Stimulated activated CD4-positive, alpha-beta T cell treated with anti-CD3 and anti-CD28 coated beads, Interleukin-2, amount 100 ng/mL, for 48 hours (primary cell): Measurements from ENCODE around the gene NSUN3.
"Not testable (repeated sequence)": the region's sequence is repeated elsewhere in the genome, so short reads cannot be mapped to it uniquely, and the experiment has no call there.

ENCODE experiments used
- DNase-seq, 2 donors: peaks; one replicate each; pipeline ENCODE4 v3.0.0-alpha.2; 2020

The NSUN3 gene

DNA sequence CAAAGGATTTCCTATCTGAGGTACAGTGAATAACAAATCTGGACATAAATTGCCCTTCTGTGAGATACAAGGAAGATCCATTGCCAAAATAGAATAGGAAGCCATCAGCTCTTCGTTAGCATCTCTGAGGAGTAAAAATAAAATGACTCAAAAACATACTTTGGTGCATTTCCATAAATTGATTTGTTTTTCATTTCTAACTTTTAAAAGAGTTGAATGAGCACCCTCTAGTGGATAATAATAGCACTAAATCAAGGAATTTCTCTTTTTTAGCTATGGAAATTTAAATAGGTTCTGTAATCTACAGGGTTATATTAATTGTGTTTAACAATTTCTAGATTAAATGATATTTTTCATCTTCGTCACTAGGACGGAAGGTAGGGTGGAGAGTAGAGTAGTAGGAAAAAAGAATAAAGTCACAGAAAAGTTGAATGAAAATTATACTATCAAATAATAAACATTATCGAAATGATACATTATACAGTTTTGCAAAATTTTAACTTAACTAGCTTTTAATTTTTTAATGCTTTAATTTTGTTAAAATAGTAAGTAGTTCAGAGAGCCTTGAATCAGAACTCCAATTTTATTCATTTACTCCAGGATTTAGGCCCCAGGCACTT, 6.4 kb downstream of the NSUN3 start:
- no peak for DNase-seq

- no peak for DNase-seq
Measured at GRCh38 chr3:94070341-94070911, 7.6 kb downstream of the NSUN3 start.

DNA sequence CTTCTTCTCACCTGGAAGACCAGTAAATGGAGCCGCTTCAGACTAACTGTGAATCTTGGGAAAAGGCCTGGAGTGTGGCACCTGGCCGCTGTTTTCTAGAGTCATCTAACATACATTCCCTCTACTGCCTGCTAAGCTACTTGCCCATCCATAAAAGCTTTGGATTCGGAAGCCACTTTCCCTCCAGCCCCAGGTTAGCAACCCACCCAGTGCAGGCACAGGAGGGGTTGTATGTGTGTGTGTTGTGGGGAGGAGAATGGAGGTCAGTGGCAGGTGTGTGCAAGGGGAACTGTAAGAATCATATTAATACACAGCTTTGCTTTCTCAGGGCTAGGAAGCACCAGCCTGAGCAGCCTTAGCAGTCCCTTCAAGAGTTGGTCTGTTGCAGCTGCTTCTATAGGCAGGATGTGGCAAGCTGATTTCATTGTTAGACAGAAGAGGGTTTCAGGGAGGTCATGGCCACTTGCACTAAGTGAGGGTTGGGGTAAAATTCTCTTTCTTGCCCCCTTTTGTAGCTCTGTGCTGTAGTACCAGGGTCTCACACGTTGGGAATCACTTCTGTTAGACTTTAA, 8.9 kb downstream of the NSUN3 start:
- no peak for DNase-seq

- no peak for DNase-seq
Measured at GRCh38 chr3:94076055-94076454, 13.2 kb downstream of the NSUN3 start.

GRCh38 chr3:94080552-94080951, 17.7 kb downstream of the NSUN3 start:
- DNase-seq = not testable (repeated sequence)

DNA sequence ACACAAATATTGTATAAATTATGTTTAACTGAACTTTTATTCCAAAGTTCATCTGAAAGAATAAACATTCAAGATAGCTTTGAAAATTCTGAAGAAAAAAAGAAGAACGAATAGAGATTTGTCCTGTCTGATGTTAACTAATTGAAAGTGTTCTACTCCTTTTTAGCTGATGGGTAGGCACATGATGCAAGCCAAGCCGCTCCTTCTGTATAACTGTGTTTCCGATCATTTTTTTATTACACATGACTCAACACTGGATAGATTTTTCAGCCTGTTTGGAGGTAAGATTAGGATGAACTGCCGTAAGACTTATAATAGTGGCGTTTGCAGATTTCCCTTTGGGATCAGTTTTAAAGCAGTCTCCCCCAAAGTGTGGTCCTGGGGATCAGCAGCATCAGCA, 19.0 kb downstream of the NSUN3 start:
- no peak for DNase-seq

GRCh38 chr3:94082391-94082937, 19.6 kb downstream of the NSUN3 start:
- no peak for DNase-seq

DNA sequence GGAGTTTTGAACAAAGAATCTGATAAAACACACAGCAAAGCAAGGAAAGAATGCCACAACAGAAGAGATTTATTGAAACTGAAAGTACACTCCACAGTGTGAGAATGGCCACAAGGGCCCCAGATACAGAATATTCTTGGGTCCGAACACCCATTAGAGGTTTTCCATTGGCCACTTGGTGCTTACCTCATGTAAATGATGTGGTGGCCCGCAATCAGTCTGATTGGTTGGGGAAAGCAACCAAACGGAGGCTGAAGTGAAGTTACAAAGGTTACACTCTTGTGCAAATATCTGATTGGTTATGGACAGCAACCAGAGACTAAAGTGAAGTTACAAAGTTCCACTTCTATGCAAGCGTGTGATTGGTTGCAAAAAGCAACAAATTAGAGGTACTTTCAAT, 20.4 kb downstream of the NSUN3 start:
- no peak for DNase-seq

DNA sequence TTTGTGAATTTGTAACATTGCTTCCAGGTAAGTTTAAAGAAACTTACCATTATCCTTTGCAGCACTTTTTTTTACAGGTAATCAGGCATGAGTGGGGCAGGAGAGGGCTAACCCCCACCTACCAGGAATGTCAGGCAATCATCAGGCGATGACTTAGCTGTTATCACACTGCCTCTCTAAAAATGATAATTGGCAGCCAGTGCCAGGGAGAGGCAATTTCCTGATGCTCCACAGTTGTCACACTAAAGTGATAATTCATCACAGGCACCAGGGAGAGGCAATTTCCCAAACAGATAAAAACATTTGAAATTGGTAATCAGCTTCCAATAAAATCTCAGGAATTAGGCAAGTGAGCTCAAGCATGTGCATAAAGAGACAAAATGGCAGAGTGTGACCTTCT, 26.3 kb downstream of the NSUN3 start:
- DNase-seq = no peak

DNA sequence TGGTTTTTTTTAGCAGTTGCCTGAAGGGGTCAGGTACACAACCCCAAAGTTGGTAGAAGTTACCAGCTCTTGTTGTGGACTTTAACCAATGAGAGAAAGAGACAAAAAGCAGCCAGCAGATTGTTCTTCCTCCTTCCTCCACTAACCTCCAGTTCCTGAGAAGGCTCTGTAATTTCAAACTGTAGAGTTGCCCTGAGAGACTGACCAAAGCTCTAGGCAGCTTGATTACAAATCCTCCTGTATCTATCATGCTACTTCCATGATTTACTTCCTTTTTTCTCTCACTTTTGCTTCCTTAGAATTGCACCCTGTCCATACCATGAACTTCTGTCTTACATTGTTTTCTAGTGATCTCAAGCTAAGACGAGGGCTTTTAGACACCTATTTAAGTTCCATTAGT, 29.2 kb downstream of the NSUN3 start:
- no peak for DNase-seq

- DNase-seq = no peak
Measured at GRCh38 chr3:94093151-94093550, 30.3 kb downstream of the NSUN3 start.

DNA sequence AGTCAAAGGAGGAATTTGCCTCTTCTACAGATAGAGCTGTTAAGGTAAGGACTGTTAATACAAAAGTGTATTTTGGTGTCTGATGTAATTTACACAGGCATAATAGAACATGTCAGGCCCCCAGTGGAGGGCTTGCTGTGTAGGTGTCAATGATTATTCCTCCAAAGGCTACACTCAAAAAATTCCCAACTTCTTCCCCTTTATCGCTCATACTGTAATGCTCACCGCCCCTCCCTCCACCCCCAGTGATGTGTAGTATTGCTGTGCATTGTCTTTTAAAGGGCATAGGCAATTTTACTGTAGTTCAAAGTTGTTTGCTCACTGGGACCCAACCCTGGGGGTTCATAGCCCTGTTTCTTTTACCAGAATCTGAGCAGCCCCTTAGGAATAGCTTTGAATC, 32.2 kb downstream of the NSUN3 start:
- no peak for DNase-seq

- DNase-seq = no peak
Measured at GRCh38 chr3:94098452-94098851, 35.6 kb downstream of the NSUN3 start.

DNA sequence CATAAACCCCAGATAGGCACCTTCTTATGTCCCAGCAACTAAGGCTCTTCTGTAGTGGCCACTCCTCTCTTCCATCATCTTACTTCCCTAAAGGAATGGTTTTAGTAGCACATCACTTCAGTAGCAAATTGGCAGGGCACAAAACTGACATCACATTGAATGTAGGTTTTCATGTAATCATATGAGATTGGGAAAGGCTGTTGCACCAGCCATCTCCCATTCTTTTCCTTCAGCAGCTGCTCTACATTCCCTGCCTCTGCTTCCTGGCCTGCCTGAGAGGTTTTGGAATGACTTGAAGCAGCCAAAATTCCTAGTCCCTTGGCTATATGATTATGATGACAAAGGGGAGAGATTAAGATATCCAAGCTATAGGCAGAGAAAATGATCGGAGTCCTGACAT, 36.5 kb downstream of the NSUN3 start:
- DNase-seq = no peak

DNA sequence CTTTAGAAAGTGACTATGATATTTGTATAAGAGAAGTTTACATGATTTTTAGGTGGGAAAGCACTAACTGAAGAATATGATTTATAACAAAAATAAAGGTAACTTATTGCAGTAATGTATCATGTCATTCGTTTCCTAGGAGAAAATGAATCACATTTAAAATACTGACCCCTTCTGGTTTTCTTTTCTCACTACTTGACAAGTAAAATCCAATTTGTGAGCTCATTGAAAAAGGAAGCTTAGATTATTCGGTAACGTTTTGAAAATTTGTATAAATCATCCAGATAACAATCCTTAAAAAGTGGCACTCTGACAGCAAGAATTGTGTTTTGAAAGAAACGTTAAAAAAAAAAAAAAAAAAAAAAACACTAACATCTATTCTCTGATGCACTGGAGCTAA, 39.0 kb downstream of the NSUN3 start:
- DNase-seq = no peak

GRCh38 chr3:94106268-94106667, 43.4 kb downstream of the NSUN3 start:
- DNase-seq = no peak

DNA sequence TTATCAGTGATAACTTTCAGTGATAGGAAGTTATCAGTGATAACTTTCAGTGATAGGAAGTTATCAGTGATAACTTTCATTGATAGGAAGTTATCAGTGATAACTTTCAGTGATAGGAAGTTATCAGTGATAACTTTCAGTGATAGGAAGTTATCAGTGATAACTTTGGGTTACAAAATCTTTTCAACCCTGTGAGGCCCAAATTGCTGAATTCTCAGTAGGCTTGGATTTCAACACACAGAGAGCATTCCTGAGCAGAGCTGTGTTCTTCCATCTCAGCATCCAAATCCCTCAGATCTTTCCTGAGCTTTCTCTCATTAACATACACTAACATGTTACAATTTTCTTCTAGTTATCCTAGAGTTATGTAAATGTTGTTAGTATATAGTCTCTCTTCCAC, 47.4 kb downstream of the NSUN3 start:
- not testable (repeated sequence) for DNase-seq

DNA sequence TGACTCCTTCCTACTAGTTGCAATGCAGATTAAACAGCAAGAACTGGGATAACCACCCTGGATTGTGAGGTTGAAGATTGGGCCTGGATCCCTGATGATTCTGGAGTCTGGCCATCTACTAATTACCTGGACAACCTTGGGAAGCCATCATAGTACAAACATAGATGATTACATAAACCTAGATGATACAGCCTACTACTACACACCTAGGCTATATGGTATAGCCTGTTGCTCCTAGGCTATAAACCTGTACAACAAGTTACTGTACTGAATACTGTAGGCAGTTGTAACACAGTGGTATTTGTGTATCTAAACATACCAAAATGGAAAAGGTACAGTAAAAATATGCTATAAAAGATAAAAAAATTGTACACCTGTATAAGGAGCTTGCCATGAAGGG, 48.0 kb downstream of the NSUN3 start:
- DNase-seq = no peak

DNA sequence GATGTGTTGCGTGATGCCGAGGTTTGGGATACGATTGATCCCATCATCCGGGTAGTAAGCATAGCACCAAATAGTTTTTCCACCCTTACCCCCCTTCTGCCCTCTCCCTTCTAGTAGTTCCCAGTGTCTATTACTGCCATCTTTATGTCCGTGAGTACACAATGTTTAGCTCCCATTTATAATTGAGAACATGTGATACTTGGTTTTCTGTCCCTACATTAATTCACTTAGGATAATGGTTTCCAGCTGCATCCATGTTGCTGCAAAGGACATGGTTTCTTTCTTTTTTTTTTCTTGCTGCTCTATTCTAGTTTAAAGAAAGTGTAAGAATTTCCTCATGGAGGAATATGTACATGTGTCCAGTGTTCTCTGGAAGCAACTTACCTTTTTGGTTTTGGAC, 51.8 kb downstream of the NSUN3 start:
- DNase-seq = no peak

- no peak for DNase-seq
Measured at GRCh38 chr3:94115482-94115881, 52.6 kb downstream of the NSUN3 start.

DNA sequence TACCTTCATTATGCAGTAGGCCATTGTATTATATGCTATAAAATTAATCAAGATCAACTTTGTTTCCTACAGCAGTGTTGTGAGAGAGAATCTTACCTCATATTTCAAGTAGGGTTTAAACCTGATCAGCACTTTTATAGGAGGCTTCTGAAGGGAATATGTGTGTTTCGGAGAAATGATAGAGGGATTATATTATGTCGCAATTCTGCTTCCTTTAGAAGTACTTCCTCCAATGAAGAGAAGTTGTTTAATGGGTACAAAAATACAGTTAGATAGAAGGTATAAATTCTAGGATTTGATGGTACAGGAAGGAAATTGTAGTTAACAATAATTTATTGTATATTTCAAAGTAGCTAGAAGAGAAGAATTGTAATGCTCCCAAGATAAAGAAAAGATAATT, 54.9 kb downstream of the NSUN3 start:
- DNase-seq = no peak

DNA sequence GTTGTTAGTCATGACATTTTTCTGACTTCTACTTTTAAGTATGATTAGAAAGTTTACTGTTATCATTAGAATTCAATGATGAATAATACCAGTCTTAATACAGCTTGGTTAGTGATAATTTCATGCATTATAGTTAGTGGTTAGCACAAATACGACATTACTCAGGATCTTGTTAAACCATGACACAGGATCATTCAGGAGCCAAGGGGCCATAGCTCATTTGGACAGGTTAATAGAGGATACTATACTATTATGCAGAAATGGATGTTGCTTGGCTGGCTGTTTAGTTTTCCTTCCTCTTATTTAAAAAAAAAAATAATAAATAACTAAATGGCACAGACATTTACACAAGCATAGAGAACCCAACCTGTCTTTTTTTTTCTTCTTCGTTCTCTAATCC, 55.5 kb downstream of the NSUN3 start:
- no peak for DNase-seq

- DNase-seq = no peak
Measured at GRCh38 chr3:94121161-94121560, 58.3 kb downstream of the NSUN3 start.

DNA sequence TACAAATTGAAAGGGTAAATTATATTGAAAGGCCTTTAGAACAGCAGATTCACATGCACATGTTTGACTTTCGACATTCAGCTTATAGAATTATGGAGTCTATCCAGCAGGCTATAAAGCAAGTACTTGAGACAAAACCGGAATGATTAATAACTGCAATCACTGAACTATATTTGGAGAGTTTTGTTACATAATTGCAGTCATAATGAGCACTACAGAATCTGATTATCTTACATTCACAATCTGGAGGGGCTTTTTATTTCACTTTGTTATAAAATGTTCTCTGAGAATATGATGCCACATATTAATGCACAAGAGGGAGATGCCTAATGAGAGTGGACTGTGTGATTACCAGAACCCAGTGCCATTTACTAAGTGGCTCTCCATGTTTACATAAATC, 64.3 kb downstream of the NSUN3 start:
- no peak for DNase-seq

DNA sequence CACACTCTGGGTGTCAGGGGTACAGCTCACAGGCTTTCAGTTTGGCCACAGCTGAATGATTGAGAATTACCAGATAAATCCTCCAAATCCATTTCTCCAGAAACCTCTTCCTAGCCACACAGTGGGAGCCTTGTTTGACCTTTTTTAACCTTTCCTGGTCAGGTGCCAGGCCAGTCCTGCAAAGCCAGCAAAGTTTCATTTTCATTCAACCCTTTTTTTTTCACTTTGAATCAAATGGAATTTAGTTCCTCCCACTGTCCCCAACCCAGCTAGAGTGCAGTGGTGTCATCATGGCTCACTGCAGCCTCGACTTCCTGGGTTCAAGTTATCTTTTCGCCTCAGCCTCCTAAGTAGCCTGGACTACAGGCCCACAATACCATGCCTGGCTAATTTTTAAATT, 67.8 kb downstream of the NSUN3 start:
- no peak for DNase-seq
